ENCODE measurements around the gene FABP3. TPM values are rescaled to one million over a fixed set of nuclear protein-coding genes. Genes with fewer than 3 reads are reported as not detected.
A peak's percentile ranks its signal among the peaks of the same experiment; 100 is the strongest.
"Not testable (repeated sequence)": the region's sequence is repeated elsewhere in the genome, so short reads cannot be mapped to it uniquely, and the experiment has no call there.

The FABP3 gene
- polyA plus RNA-seq, 3 donors = not detected

GRCh38 chr1:31387612-31388011 is 14.7 kb upstream of the FABP3 start:
- peak in 1 of 3 donors; percentile 22 for DNase-seq
- Histone ChIP-seq H3K27me3 (ENCODE audit: control insufficient read depth in 2 of 2, insufficient read depth in 2 of 2, low read length in 2 of 2) (no peaks in the 10 kb centered on the region), H3K79me2 (ENCODE audit: insufficient read depth, low read length) (no peaks in the 10 kb centered on the region), H3K9ac (ENCODE audit: insufficient read depth, low read length, poor library complexity, severe bottlenecking) (no peak overlapping the region), H3K4me2 (replicated peaks; ENCODE audit: extremely low read depth, low read length, poor library complexity, severe bottlenecking) (no peak overlapping the region), H3K4me1 (ENCODE audit: control insufficient read depth in 1 of 2, insufficient read depth in 2 of 2, low read length in 2 of 2) (no peaks in the 10 kb centered on the region), H3K27ac (ENCODE audit: low read depth in 1 of 2, low read length in 2 of 2) (no peak overlapping the region), H3K4me3 (replicated peaks in 1 of 3; ENCODE audit: low read depth in 2 of 3, low read length in 3 of 3) (no peak overlapping the region), H4K20me1 (ENCODE audit: insufficient read depth, low read length) (no peaks in the 10 kb centered on the region), H3K36me3 (replicated peaks in 1 of 2; ENCODE audit: control insufficient read depth in 1 of 2, insufficient read depth in 2 of 2, low read length in 2 of 2) (no peaks in the 10 kb centered on the region), H2AFZ (ENCODE audit: insufficient read depth, low read depth, low read length, poor library complexity, severe bottlenecking) (no peak overlapping the region), H3K9me3 (replicated peaks in 1 of 2; ENCODE audit: control insufficient read depth in 1 of 2, insufficient read depth in 1 of 2, low read length in 2 of 2) (no peaks in the 10 kb centered on the region)
- peak overlapping the region in 1 of 7 donors; percentile 5 for H3K27ac Mint-ChIP-seq
- 83% methylated on average over 10 of the region's 10 CpGs for WGBS (ENCODE audit: insufficient coverage)
- intact Hi-C loops (cut with micrococcal nuclease) = no loop called here
- no peaks in the 10 kb centered on the region for H3K4me1 Mint-ChIP-seq
- H3K4me3 Mint-ChIP-seq = no peak overlapping the region
- peaks cover 0 to 2% (median 0%) of the 10 kb centered on the region in 7 donors for H3K9me3 Mint-ChIP-seq
- no peak for TF ChIP-seq CTCF (IDR thresholded peaks at IDR 0.05)
- H3K27me3 Mint-ChIP-seq (ENCODE audit: low read depth in 3 of 3) = peaks cover 2 to 5% (median 2%) of the 10 kb centered on the region in 3 donors
- H3K36me3 Mint-ChIP-seq = no peaks in the 10 kb centered on the region

- H3K4me1 ChIP-seq (ENCODE audit: control insufficient read depth in 1 of 2, insufficient read depth in 2 of 2, low read length in 2 of 2); H3K27me3 ChIP-seq (ENCODE audit: control insufficient read depth in 2 of 2, insufficient read depth in 2 of 2, low read length in 2 of 2); H3K36me3 Mint-ChIP-seq; H3K4me3 Mint-ChIP-seq; H3K27ac ChIP-seq (ENCODE audit: low read depth in 1 of 2, low read length in 2 of 2); H3K36me3 ChIP-seq (replicated peaks in 1 of 2; ENCODE audit: control insufficient read depth in 1 of 2, insufficient read depth in 2 of 2, low read length in 2 of 2); H3K4me2 ChIP-seq (replicated peaks; ENCODE audit: extremely low read depth, low read length, poor library complexity, severe bottlenecking); H3K79me2 ChIP-seq (ENCODE audit: insufficient read depth, low read length); DNase-seq; H3K4me3 ChIP-seq (replicated peaks in 1 of 3; ENCODE audit: low read depth in 2 of 3, low read length in 3 of 3); H3K9me3 Mint-ChIP-seq; H3K27me3 Mint-ChIP-seq (ENCODE audit: low read depth in 3 of 3); H4K20me1 ChIP-seq (ENCODE audit: insufficient read depth, low read length); intact Hi-C loops (cut with micrococcal nuclease); H3K9ac ChIP-seq (ENCODE audit: insufficient read depth, low read length, poor library complexity, severe bottlenecking); H3K4me1 Mint-ChIP-seq; H2AFZ ChIP-seq (ENCODE audit: insufficient read depth, low read depth, low read length, poor library complexity, severe bottlenecking); H3K9me3 ChIP-seq (replicated peaks in 1 of 2; ENCODE audit: control insufficient read depth in 1 of 2, insufficient read depth in 1 of 2, low read length in 2 of 2): not testable (repeated sequence)
- H3K27ac Mint-ChIP-seq = peak overlapping the region in 1 of 7 donors; percentile 24
- 79% methylated on average over 8 of the region's 8 CpGs for WGBS (ENCODE audit: insufficient coverage)
Measured at GRCh38 chr1:31386576-31387243, 13.8 kb upstream of the FABP3 start.
